Right lobe of liver (tissue), 6 donors: Measurements from ENCODE around the gene PERM1. TPM values are rescaled to one million over a fixed set of nuclear protein-coding genes. Genes with fewer than 3 reads are reported as not detected.
"Not testable (repeated sequence)": the region's sequence is repeated elsewhere in the genome, so short reads cannot be mapped to it uniquely, and the experiment has no call there.

Source experiments
- ATAC-seq, 4 donors: fragments of 200-7000 bp; cut with Tn5 transposase; one replicate each; pipeline ENCODE4 v1.9.1; 2020; ENCODE audit warnings: mild to moderate bottlenecking in 4 of 4, moderate library complexity in 4 of 4
- DNase-seq, 3 donors: peaks; one replicate each; pipeline ENCODE4 v3.0.0-alpha.2; 2020
- H3K27ac ChIP-seq, 3 donors: fragments of 200-600 bp; one replicate each; pipeline ENCODE4 v1.8.0; 2022
- H3K27me3 ChIP-seq, 2 donors: fragments of 200-600 bp; one replicate each; pipeline ENCODE4 v1.8.0; 2022
- H3K36me3 ChIP-seq, 4 donors: fragments of 200-600 bp; sonication (generic) in 1 of 4; one replicate each; pipeline versions ENCODE4 v1.5.1 to v1.8.0; 2017 to 2022; ENCODE audit warnings: control low read depth in 1 of 4
- H3K4me1 ChIP-seq, 4 donors: fragments of 200-600 bp; sonication (generic) in 1 of 4; one replicate each; pipeline versions ENCODE4 v1.5.1 to v1.8.0; 2017 to 2022; ENCODE audit warnings: control low read depth in 1 of 4
- H3K4me3 ChIP-seq, 3 donors: fragments of 200-600 bp; one replicate each; pipeline ENCODE4 v1.8.0; 2022
- H3K9me3 ChIP-seq, 4 donors: fragments of 200-600 bp; sonication (generic) in 1 of 4; one replicate each; pipeline versions ENCODE4 v1.5.1 to v1.8.0; 2017 to 2022; ENCODE audit warnings: control low read depth in 1 of 4
- CTCF ChIP-seq, 4 donors: fragments of 200-600 bp in 3 of 4; fragments of 450-650 bp in 1 of 4; IDR thresholded peaks; one replicate each; pipeline versions ENCODE4 v1.5.1 to v1.8.0; 2016 to 2022; ENCODE audit warnings: antibody characterized with exemption in 4 of 4, mild to moderate bottlenecking in 2 of 4
- POLR2A ChIP-seq: fragments of 450-650 bp; IDR thresholded peaks from one replicate; pipeline ENCODE4 v1.6.1; 2017; ENCODE audit warnings: antibody characterized with exemption, mild to moderate bottlenecking
- WGBS: methylation state at CpG from one replicate; pipeline ENCODE4 v1.1.6; 2018; ENCODE audit warnings: low coverage, low lambda C conversion rate; ENCODE audit not compliant: insufficient coverage; ENCODE audit errors: missing lambda C conversion rate; 5-methylcytosine and 5-hydroxymethylcytosine counted together
- intact Hi-C, 2 donors: fragments of 100-400 bp; cut with DNase I; formaldehyde crosslinking; loops; one replicate each; pipeline versions ENCODE4 v1.11.2 to v1.14.1; 2022
- total RNA-seq, 6 experiments: library from RNA; depleted of rRNA in 2 of 6; stranded (reverse); fragments of >200 nt in 2 of 6; fragmentation: NEBNext Ultra II Directional in 3 of 6; extraction: Animal tissue kit (Norgen Biotek cat#: 25700) in 3 of 6; gene quantifications; one replicate each; pipeline versions ENCODE4 v1.1.0 to v1.2.4, GENCODE V29; 2016 to 2023
- donor health status: DM: no; HTN: yes; CAD: no.
- donor health status: DM: no; HTN: no; CAD: no.
- donor health status: DM: no; HTN: no; CAD: no.
- donor health status: DM: no; HTN: yes; CAD: no.
- donor health status: DM: no; HTN: yes; CAD: no.

Gene PERM1
- total RNA-seq, 6 experiments from 2014 or later: 0.18 to 0.46 (median 0.28) TPM; not detected in 2

DNA sequence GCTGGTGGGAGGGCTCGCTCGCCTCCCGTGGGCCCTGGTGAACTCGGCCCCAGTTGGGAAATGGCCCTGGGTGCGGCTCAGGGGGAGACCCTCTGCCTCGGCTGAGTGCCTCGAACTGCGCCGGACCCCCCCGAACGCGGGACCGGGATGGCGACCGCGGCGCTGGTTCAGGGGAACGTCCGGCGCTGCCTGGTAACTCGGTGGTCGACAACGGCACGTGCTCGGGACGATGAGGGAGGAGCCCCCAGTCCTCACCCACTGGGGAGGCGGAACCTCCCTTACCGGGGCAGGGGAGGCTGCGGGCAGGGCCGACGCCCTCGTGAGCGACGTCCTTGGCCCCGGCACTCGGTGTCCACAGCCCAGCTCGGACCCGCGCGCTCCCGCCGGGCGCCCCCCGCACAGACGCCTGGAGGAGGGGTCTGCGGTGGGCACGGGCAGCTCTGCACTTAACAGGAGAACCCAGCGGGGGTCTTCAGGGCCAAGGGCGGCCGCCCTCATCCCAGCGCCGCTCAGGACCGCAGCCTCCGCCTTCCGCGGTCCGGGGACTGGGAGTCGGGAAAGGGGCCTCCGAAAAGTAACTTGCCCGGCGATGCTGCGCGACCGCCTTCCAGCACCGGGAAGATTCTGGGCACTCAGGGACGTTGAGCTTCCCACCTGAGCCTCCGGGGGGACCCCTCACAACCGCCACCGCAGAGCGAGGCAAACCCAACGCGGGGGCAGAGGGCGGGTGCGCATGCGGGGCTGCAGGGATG is 16.3 kb upstream of the PERM1 start:
- Histone ChIP-seq H3K4me1 (peaks cover 0 to 34% (median 0%) of the 10 kb centered on the region in 4 donors), H3K27me3 (peaks cover 6 to 14% of the 10 kb centered on the region in 2 donors), H3K9me3 (no peaks in the 10 kb centered on the region), H3K27ac (no peak overlapping the region), H3K36me3 (no peaks in the 10 kb centered on the region), H3K4me3 (peak overlapping the region in 1 of 3 donors; percentile 37)
- TF ChIP-seq POLR2A (no peak), CTCF (IDR thresholded peaks at IDR 0.05) (no peak)
- WGBS: 20% methylated on average over 1 of the region's 75 CpGs
- intact Hi-C loops: no loop called here
- DNase-seq (no peak), ATAC-seq (no peak)

GRCh38 chr1:997713-997992 is 15.8 kb upstream of the PERM1 start:
- DNase-seq: peak in 1 of 3 donors; percentile 27
- WGBS: no CpG with 5 or more reads among the region's 3 CpGs
- no peak for ATAC-seq
- peaks cover 6 to 14% of the 10 kb centered on the region in 2 donors for H3K27me3 ChIP-seq
- H3K4me3 ChIP-seq: no peak overlapping the region
- no peaks in the 10 kb centered on the region for H3K9me3 ChIP-seq
- TF ChIP-seq POLR2A: no peak
- TF ChIP-seq CTCF (IDR thresholded peaks at IDR 0.05): no peak
- peaks cover 0 to 34% (median 0%) of the 10 kb centered on the region in 4 donors for H3K4me1 ChIP-seq
- H3K27ac ChIP-seq: no peak overlapping the region
- intact Hi-C loops: no loop called here
- H3K36me3 ChIP-seq: no peaks in the 10 kb centered on the region

DNA sequence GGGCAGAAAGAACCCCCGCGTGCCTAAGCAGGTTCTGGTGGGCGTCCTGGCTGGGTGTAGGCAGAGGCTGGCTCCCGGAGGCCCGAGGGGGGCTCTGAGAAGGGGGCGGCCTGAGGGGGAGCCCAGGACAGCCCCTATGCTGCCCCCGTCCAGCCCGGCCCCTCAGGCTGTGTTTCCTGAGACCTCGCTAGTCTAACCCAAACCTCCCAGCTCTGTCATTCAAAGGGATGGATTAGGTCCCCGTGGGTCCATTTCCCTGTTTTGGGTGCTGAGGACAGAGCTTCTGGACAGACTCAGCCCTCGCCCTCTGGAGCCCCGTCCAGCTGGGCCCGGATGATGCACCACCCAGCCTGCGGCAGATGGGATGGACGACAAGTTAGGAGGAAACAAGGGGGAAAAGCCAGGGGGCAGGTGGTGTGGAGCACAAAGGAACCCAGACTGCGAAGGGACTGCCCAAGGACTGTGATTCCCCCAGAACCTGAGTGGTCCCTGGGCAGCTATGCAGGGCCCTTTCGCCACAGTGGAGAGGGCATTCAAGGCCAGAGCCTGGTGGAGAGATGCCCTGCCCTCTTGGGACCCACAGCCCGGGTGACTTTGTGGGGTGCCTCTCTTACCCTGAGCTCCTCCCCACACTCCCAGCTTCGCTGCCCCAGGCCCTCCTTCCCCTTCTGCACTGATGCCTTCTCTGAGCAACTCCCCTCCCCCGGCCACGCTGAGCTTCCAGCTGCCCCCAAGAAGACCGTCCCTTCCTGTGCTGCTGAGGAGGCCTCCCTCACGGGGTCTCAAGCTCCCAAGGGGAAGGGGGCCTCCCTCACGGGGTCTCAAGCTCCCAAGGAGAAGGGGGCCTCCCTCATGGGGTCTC is 15.2 kb upstream of the PERM1 start:
- 35% methylated on average over 6 of the region's 24 CpGs for WGBS
- Histone ChIP-seq H3K4me3 (no peak overlapping the region), H3K27ac (no peak overlapping the region), H3K9me3 (no peaks in the 10 kb centered on the region), H3K36me3 (no peaks in the 10 kb centered on the region), H3K4me1 (peaks cover 0 to 34% (median 0%) of the 10 kb centered on the region in 4 donors), H3K27me3 (peaks cover 6 to 14% of the 10 kb centered on the region in 2 donors)
- ATAC-seq (no peak), DNase-seq (no peak)
- intact Hi-C loops: no loop called here
- no peak for TF ChIP-seq CTCF (IDR thresholded peaks at IDR 0.05)
- no peak for TF ChIP-seq POLR2A

DNA sequence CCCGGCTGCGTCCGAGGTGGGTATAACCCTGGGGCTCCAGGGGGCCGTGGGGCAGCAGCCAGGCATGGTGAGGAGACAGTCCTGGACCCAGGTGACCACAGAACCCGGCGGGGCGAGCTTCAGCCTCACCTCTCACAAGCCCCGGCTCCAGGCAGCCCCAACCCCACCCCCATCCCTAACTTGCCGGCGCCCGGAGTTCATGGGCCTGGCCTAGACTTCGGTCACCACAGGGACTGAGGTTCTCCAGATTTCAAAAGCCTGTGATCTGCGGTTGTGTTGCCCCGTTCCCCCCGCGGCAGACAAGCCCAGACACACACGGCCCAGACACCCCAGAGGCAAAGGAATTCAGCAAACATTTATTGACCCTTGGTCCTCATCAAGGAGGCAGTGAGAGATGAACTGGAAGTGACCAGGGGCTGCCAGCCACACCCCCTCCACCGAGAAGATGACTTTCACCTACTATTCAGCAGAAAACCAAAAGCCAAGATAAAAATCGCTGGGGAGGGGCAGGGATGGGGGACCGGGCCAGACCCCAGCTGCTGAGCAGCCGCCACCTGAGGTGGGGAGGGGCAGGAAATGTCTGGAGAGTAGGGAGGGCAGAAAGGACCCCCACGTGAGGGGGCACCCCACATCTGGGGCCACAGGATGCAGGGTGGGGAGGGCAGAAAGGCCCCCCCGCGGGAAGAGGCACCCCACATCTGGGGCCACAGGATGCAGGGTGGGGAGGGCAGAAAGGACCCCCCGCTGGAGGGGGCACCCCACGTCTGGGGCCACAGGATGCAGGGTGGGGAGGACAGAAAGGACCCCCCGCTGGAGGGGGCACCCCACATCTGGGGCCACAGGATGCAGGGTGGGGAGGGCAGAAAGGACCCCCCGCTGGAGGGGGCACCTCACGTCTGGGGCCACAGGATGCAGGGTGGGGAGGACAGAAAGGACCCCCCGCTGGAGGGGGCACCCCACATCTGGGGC is 14.1 kb upstream of the PERM1 start:
- Histone ChIP-seq H3K27ac (no peak overlapping the region), H3K4me1 (peaks cover 0 to 26% (median 0%) of the 10 kb centered on the region in 4 donors), H3K36me3 (no peaks in the 10 kb centered on the region), H3K9me3 (no peaks in the 10 kb centered on the region), H3K4me3 (no peak overlapping the region), H3K27me3 (peaks cover 6 to 14% of the 10 kb centered on the region in 2 donors)
- TF ChIP-seq POLR2A (no peak), CTCF (IDR thresholded peaks at IDR 0.05) (no peak)
- intact Hi-C loops: no loop called here
- ATAC-seq (no peak), DNase-seq (peak in 1 of 3 donors; percentile 46)
- WGBS: 18% methylated on average over 10 of the region's 30 CpGs

GRCh38 chr1:994546-994945 is 12.7 kb upstream of the PERM1 start:
- H3K27me3 ChIP-seq: peaks cover 6 to 14% of the 10 kb centered on the region in 2 donors
- peaks cover 0 to 12% (median 0%) of the 10 kb centered on the region in 4 donors for H3K4me1 ChIP-seq
- intact Hi-C loops, H3K4me3 ChIP-seq, H3K9me3 ChIP-seq, ATAC-seq, H3K36me3 ChIP-seq, DNase-seq, H3K27ac ChIP-seq: not testable (repeated sequence)
- WGBS: 92% methylated on average over 4 of the region's 6 CpGs
